Ovary (tissue), 9 donors: Measurements from ENCODE around the gene BLOC1S4. TPM values are rescaled to one million over a fixed set of nuclear protein-coding genes. Genes with fewer than 3 reads are reported as not detected.

Experiments used
- DNase-seq, 5 donors: peaks; one replicate each; pipeline ENCODE4 v3.0.0-alpha.2; 2019 to 2020
- H3K27ac ChIP-seq, 2 donors: fragments of 200-600 bp; one replicate each; pipeline versions ENCODE4 v1.5.1 to v1.8.0; 2019 to 2022
- H3K27me3 ChIP-seq: fragments of 200-600 bp; one replicate; pipeline ENCODE4 v1.8.0; 2022
- H3K36me3 ChIP-seq: fragments of 200-600 bp; sonication (generic); one replicate; pipeline ENCODE4 v1.5.1; 2019
- H3K4me1 ChIP-seq: one replicate; pipeline ENCODE4 v1.8.1; 2013; ENCODE audit warnings: mild to moderate bottlenecking, moderate library complexity; ENCODE audit not compliant: insufficient read depth
- H3K4me3 ChIP-seq: fragments of 200-600 bp; sonication (generic); one replicate; pipeline ENCODE4 v1.5.1; 2017
- H3K9me3 ChIP-seq, 2 donors: fragments of 200-600 bp in 1 of 2; sonication (generic) in 1 of 2; one replicate each; pipeline versions ENCODE4 v1.5.1 to v1.8.1; 2013 to 2019; ENCODE audit warnings: mild to moderate bottlenecking in 1 of 2, moderate library complexity in 1 of 2
- EP300 ChIP-seq: sonication (generic); formaldehyde crosslinking; IDR thresholded peaks from one replicate; pipeline ENCODE4 v1.6.1; 2017; ENCODE audit warnings: antibody characterized with exemption
- POLR2A ChIP-seq: fragments of 450-650 bp; IDR thresholded peaks from one replicate; pipeline ENCODE4 v1.6.1; 2017; ENCODE audit warnings: antibody characterized with exemption, mild to moderate bottlenecking, moderate library complexity
- WGBS, 3 donors: extraction: QIAGEN DNeasy Blood & Tissue Kit in 1 of 3; methylation state at CpG; one replicate each; pipeline versions ENCODE4 v1.1.5 to v1.1.7; 2013 to 2017; 5-methylcytosine and 5-hydroxymethylcytosine counted together
- intact Hi-C, 4 donors: fragments of 100-400 bp; cut with DNase I; formaldehyde crosslinking; loops; one replicate each; pipeline versions ENCODE4 v1.11.0 to v1.15.1; 2022 to 2023
- polyA plus RNA-seq, 2 donors: library from polyadenylated mRNA; stranded (reverse); fragments of 200-250 nt in 1 of 2; fragments of 350-450 nt in 1 of 2; fragmentation: Illumina TruSeq in 1 of 2; extraction: RNeasy Lipid Tissue Mini Kit (QIAGEN cat#74804) in 1 of 2; gene quantifications; one replicate each; pipeline ENCODE4 v1.2.3, GENCODE V29; 2013 to 2014
- total RNA-seq, 7 donors: library from RNA; depleted of rRNA in 2 of 7; stranded (reverse); fragments of >200 nt in 2 of 7; fragmentation: NEBNext Ultra II Directional in 3 of 7; extraction: Animal tissue kit (Norgen Biotek cat#: 25700) in 3 of 7; gene quantifications; one replicate each; pipeline versions ENCODE4 v1.1.0 to v1.2.4, GENCODE V29; 2016 to 2023
- TF ChIP-seq, protein P1 (sequence below), 3 donors: fragments of 450-650 bp in 2 of 3; fragments of 200-600 bp in 1 of 3; IDR thresholded peaks; one replicate each; pipeline versions ENCODE4 v1.5.1 to v1.8.0; 2016 to 2022; ENCODE audit warnings: antibody characterized with exemption in 3 of 3, mild to moderate bottlenecking in 1 of 3
- donor health status: DM: no; HTN: no; CAD: no; lungs with moderate emphysema.
- donor health status: DM: no; HTN: no; CAD: no.
- donor health status: Bipolar disorder and iron deficiency.
- donor health status: DM: yes; HTN: yes; CAD: no.
- donor health status: DM: no; HTN: no; CAD: no.
- donor health status: DM: yes; HTN: yes; CAD: no.

BLOC1S4 gene
- total and polyA plus RNA-seq, 9 donors, result 8.8 to 26.9 (median 16.9) TPM

GRCh38 chr4:6709230-6710114 is 6.5 kb upstream of the BLOC1S4 start, which contains the start of gene MRFAP1L1:
MRFAP1L1 (minus strand) TSS chr4:6709865; CDS start chr4:6709629, 236 bp downstream.
- TF ChIP-seq EP300, result no peak
- TF ChIP-seq POLR2A, result peak; percentile 51
- TF ChIP-seq, protein P1, sequence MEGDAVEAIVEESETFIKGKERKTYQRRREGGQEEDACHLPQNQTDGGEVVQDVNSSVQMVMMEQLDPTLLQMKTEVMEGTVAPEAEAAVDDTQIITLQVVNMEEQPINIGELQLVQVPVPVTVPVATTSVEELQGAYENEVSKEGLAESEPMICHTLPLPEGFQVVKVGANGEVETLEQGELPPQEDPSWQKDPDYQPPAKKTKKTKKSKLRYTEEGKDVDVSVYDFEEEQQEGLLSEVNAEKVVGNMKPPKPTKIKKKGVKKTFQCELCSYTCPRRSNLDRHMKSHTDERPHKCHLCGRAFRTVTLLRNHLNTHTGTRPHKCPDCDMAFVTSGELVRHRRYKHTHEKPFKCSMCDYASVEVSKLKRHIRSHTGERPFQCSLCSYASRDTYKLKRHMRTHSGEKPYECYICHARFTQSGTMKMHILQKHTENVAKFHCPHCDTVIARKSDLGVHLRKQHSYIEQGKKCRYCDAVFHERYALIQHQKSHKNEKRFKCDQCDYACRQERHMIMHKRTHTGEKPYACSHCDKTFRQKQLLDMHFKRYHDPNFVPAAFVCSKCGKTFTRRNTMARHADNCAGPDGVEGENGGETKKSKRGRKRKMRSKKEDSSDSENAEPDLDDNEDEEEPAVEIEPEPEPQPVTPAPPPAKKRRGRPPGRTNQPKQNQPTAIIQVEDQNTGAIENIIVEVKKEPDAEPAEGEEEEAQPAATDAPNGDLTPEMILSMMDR (IDR thresholded peaks at IDR 0.05), result no peak
- Histone ChIP-seq H3K27me3 (no peaks in the 10 kb centered on the region), H3K36me3 (no peaks in the 10 kb centered on the region), H3K9me3 (no peaks in the 10 kb centered on the region), H3K4me3 (peak within 1 kb of the TSS; percentile 81), H3K27ac (peak within 1 kb of the TSS; percentile 59 to 63), H3K4me1 (peaks cover 17% of the 10 kb centered on the region)
- intact Hi-C loops, result loop anchor here in 2 of 4 donors (5.0 to 10.0 kb wide), 2 partner anchors 65 to 67 kb away; partner anchors contain the start of gene MRFAP1 (in 2 of the 2)
- peak; percentile 94 to 97 (median 96) for DNase-seq
- whole genome bisulfite sequencing, 3 donors, result 0 to 1% (median 0%) methylated on average over 72 of the region's 72 CpGs

- Histone ChIP-seq H3K9me3 (no peaks in the 10 kb centered on the region), H3K4me3 (peak overlapping the region; percentile 81), H3K4me1 (peaks cover 17% of the 10 kb centered on the region), H3K36me3 (no peaks in the 10 kb centered on the region), H3K27me3 (no peaks in the 10 kb centered on the region), H3K27ac (peak overlapping the region in 1 of 2 donors; percentile 33)
- no peak for TF ChIP-seq POLR2A
- DNase-seq, result peak in 1 of 5 donors; percentile 15
- WGBS, 3 donors, result 6 to 8% (median 8%) methylated on average over 6 of the region's 6 CpGs
- intact Hi-C loops, result loop anchor here in 2 of 4 donors (5.0 to 10.0 kb wide), 2 partner anchors 65 to 68 kb away; partner anchors contain the start of gene MRFAP1 (in 2 of the 2)
Observed at GRCh38 chr4:6710282-6710681, 5.7 kb upstream of the BLOC1S4 start.

GRCh38 chr4:6710996-6711395 is 5.0 kb upstream of the BLOC1S4 start:
- 77 to 87% (median 83%) methylated on average over 2 of the region's 2 CpGs for WGBS, 3 donors
- H3K4me1 ChIP-seq, result peaks cover 16% of the 10 kb centered on the region
- no peaks in the 10 kb centered on the region for H3K36me3 ChIP-seq
- TF ChIP-seq, protein P1 (IDR thresholded peaks at IDR 0.05), result no peak
- TF ChIP-seq POLR2A, result no peak
- no peak for TF ChIP-seq EP300
- intact Hi-C loops, result loop anchor here in 2 of 4 donors (5.0 to 10.0 kb wide), 2 partner anchors 66 to 69 kb away; partner anchors contain the start of gene MRFAP1 (in 2 of the 2)
- H3K27ac ChIP-seq, result no peak overlapping the region
- H3K9me3 ChIP-seq, result no peaks in the 10 kb centered on the region
- no peak overlapping the region for H3K4me3 ChIP-seq
- no peak for DNase-seq
- no peaks in the 10 kb centered on the region for H3K27me3 ChIP-seq

GRCh38 chr4:6714954-6715353 is 1.0 kb upstream of the BLOC1S4 start:
- H3K4me1 ChIP-seq, result peaks cover 9% of the 10 kb centered on the region
- intact Hi-C loops, result loop anchor here in 2 of 4 donors (5.0 to 10.0 kb wide), 2 partner anchors 70 to 73 kb away; partner anchors contain the start of gene MRFAP1 (in 2 of the 2)
- DNase-seq, result no peak
- no peaks in the 10 kb centered on the region for H3K27me3 ChIP-seq
- 78 to 94% (median 93%) methylated on average over 1 of the region's 1 CpG for WGBS, 3 donors
- H3K9me3 ChIP-seq, result no peaks in the 10 kb centered on the region
- H3K27ac ChIP-seq, result no peak overlapping the region
- H3K36me3 ChIP-seq, result no peaks in the 10 kb centered on the region
- TF ChIP-seq POLR2A, result no peak
- no peak for TF ChIP-seq EP300
- no peak overlapping the region for H3K4me3 ChIP-seq

- H3K4me3 ChIP-seq, result peak overlapping the region; percentile 74
- peak overlapping the region in 1 of 2 donors; percentile 95 for H3K27ac ChIP-seq
- WGBS, 3 donors, result 3 to 9% (median 3%) methylated on average over 9 of the region's 9 CpGs
- H3K4me1 ChIP-seq, result peaks cover 7% of the 10 kb centered on the region
- intact Hi-C loops, result loop anchor here in 2 of 4 donors (2.0 to 10.0 kb wide), 2 partner anchors 71 to 353 kb away; partner anchors contain the start of genes GRPEL1 (in 1 of the 2) and MRFAP1 (in 1 of the 2)
- DNase-seq, result no peak
- no peaks in the 10 kb centered on the region for H3K27me3 ChIP-seq
- H3K9me3 ChIP-seq, result no peaks in the 10 kb centered on the region
- H3K36me3 ChIP-seq, result no peaks in the 10 kb centered on the region
- TF ChIP-seq EP300, result no peak
- TF ChIP-seq, protein P1 (IDR thresholded peaks at IDR 0.05), result no peak
- no peak for TF ChIP-seq POLR2A
Observed at GRCh38 chr4:6715704-6716017, 313 bp upstream of the BLOC1S4 start.
